Keratinocyte (primary cell): ENCODE measurements around the gene SKI. TPM values are rescaled to one million over a fixed set of nuclear protein-coding genes. Genes with fewer than 3 reads are reported as not detected.

Experiments
- DNase-seq: peaks from one replicate; pipeline ENCODE4 v3.0.0-alpha.2; 2011; ENCODE audit warnings: low read depth, missing footprints, low spot score
- FAIRE-seq: peaks from 2 replicates; lab custom pipeline; 2011; peaks lifted over from hg19 to GRCh38; lab: Jason Lieb, UNC
- H2AFZ ChIP-seq: 2 replicates; pipeline ENCODE4 v1.6.0; 2012; ENCODE audit warnings: low read length, control low read depth, inconsistent platforms; ENCODE audit not compliant: control insufficient read depth
- H3K27ac ChIP-seq: 2 replicates; pipeline ENCODE4 v1.5.1; 2011; ENCODE audit warnings: low read length; ENCODE audit not compliant: control insufficient read depth, insufficient read depth
- H3K27me3 ChIP-seq: 3 replicates; pipeline ENCODE4 v1.6.0; 2011; ENCODE audit warnings: low read length; ENCODE audit not compliant: control insufficient read depth, insufficient read depth; ENCODE audit errors: extremely low read depth
- H3K36me3 ChIP-seq, 2 experiments: 2 replicates in 1 of 2; 3 replicates in 1 of 2; pipeline ENCODE4 v1.5.1; 2011; ENCODE audit warnings: low read length in 2 of 2, mild to moderate bottlenecking in 1 of 2; ENCODE audit not compliant: control insufficient read depth in 2 of 2, insufficient read depth in 2 of 2; ENCODE audit errors: extremely low read depth in 1 of 2
- H3K4me1 ChIP-seq: 3 replicates; pipeline ENCODE4 v1.5.1; 2011; ENCODE audit warnings: low read length; ENCODE audit not compliant: control insufficient read depth, insufficient read depth; ENCODE audit errors: extremely low read depth
- H3K4me2 ChIP-seq: 3 replicates; pipeline ENCODE4 v1.6.0; 2011; ENCODE audit warnings: low read depth, low read length; ENCODE audit not compliant: control insufficient read depth, insufficient read depth; ENCODE audit errors: extremely low read depth
- H3K4me3 ChIP-seq, 3 experiments: fragments of 200-600 bp in 1 of 3; sonication (generic) in 1 of 3; 2 replicates in 2 of 3; 3 replicates in 1 of 3; pipeline ENCODE4 v1.5.1; 2011 to 2016; ENCODE audit warnings: low read length in 3 of 3, mild to moderate bottlenecking in 3 of 3, control low read depth in 2 of 3, inconsistent platforms in 1 of 3, low read depth in 1 of 3, mixed read lengths in 1 of 3, mixed run types in 1 of 3, moderate library complexity in 1 of 3; ENCODE audit not compliant: control insufficient read depth in 2 of 3, insufficient read depth in 2 of 3; ENCODE audit errors: extremely low read depth in 1 of 3
- H3K79me2 ChIP-seq: 2 replicates; pipeline ENCODE4 v1.6.0; 2012; ENCODE audit warnings: low read length; ENCODE audit not compliant: control insufficient read depth, insufficient read depth
- H3K9ac ChIP-seq: 3 replicates; pipeline ENCODE4 v1.6.0; 2011; ENCODE audit warnings: low read length; ENCODE audit not compliant: control insufficient read depth, insufficient read depth; ENCODE audit errors: extremely low read depth
- H3K9me1 ChIP-seq: 3 replicates; pipeline ENCODE4 v1.6.0; 2011; ENCODE audit warnings: low read length; ENCODE audit not compliant: control insufficient read depth, insufficient read depth; ENCODE audit errors: extremely low read depth
- H3K9me3 ChIP-seq: 2 replicates; pipeline ENCODE4 v1.5.1; 2012; ENCODE audit warnings: low read depth, low read length; ENCODE audit not compliant: control insufficient read depth
- H4K20me1 ChIP-seq: 3 replicates; pipeline ENCODE4 v1.6.0; 2011; ENCODE audit warnings: low read length; ENCODE audit not compliant: control insufficient read depth, insufficient read depth; ENCODE audit errors: extremely low read depth
- CTCF ChIP-seq, 3 experiments: IDR thresholded peaks in 1 of 3; conservative IDR thresholded peaks in 1 of 3; optimal IDR thresholded peaks in 1 of 3; 2 replicates in 2 of 3; 3 replicates in 1 of 3; pipeline versions ENCODE3 to v1.5.1; 2011; ENCODE audit warnings: low read length in 3 of 3, mild to moderate bottlenecking in 3 of 3, moderate library complexity in 2 of 3, control low read depth in 1 of 3, inconsistent platforms in 1 of 3; ENCODE audit not compliant: insufficient read depth in 2 of 3; ENCODE audit errors: extremely low read depth in 1 of 3
- EZH2 ChIP-seq: IDR thresholded peaks from one replicate; pipeline ENCODE4 v1.6.1; 2012; ENCODE audit warnings: inconsistent platforms, mild to moderate bottlenecking, low read length, moderate library complexity
- dilution Hi-C: fragments of 300-500 bp; cut with MboI; formaldehyde crosslinking; loops from one replicate; pipeline ENCODE4 v1.7.0; 2020; ENCODE audit warnings: low sequenced_read_pairs; ENCODE audit not compliant: extremely low pct_ligation_motif_present
- polyA plus RNA-seq, 5 experiments: library from polyadenylated mRNA; depleted of rRNA in 3 of 5; stranded (reverse) in 3 of 5; stranded (forward) in 1 of 5; unstranded in 1 of 5; fragments of >200 nt; gene quantifications; 1 replicate in 1 of 5; 2 replicates in 3 of 5; 3 replicates in 1 of 5; pipeline versions ENCODE4 v1.2.1 to v1.2.3, GENCODE V29; 2011 to 2012; ENCODE audit warnings: missing spikeins in 2 of 5, low read depth in 1 of 5, low replicate concordance in 1 of 5

SKI gene
- polyA plus RNA-seq, 1 donor (not counting 4 experiments of a cell fraction or from before 2014, with no cell fraction given), result 4.8 TPM

- DNase-seq (no peak), FAIRE-seq (no peak)
- H3K36me3 ChIP-seq, result peaks cover 0 to 2% of the 10 kb centered on the region in 2 experiments
- no peaks in the 10 kb centered on the region for H3K4me1 ChIP-seq
- H3K9me3 ChIP-seq, result no peaks in the 10 kb centered on the region
- no peaks in the 10 kb centered on the region for H3K27me3 ChIP-seq
- TF ChIP-seq CTCF (optimal IDR thresholded peaks at IDR 0.05 in 1 of 3, IDR thresholded peaks at IDR 0.05 in 1 of 3, conservative IDR thresholded peaks at IDR 0.05 in 1 of 3; ENCODE audit: extremely low read depth in 1 of 3, insufficient read depth in 2 of 3, low read length in 3 of 3) (no peak), EZH2 (no peak)
- dilution Hi-C loops, result no loop called here
- H3K4me3 ChIP-seq, result no peak overlapping the region
- H3K9ac ChIP-seq, result no peak overlapping the region
- H4K20me1 ChIP-seq, result peaks cover 47% of the 10 kb centered on the region
- H3K4me2 ChIP-seq, result no peak overlapping the region
- peaks cover 97% of the 10 kb centered on the region for H3K79me2 ChIP-seq
- H3K9me1 ChIP-seq, result peaks cover 4% of the 10 kb centered on the region
- no peak overlapping the region for H2AFZ ChIP-seq
- no peak overlapping the region for H3K27ac ChIP-seq
Measured at GRCh38 chr1:2269193-2269921, 41.2 kb downstream of the SKI start.

- Histone ChIP-seq H3K79me2 (peaks cover 97% of the 10 kb centered on the region), H3K9me3 (no peaks in the 10 kb centered on the region), H2AFZ (no peak overlapping the region), H3K27me3 (no peaks in the 10 kb centered on the region), H3K4me1 (no peaks in the 10 kb centered on the region), H3K9ac (no peak overlapping the region), H3K27ac (no peak overlapping the region), H3K36me3 (peaks cover 0 to 2% of the 10 kb centered on the region in 2 experiments), H3K4me3 (no peak overlapping the region), H4K20me1 (peaks cover 45% of the 10 kb centered on the region), H3K4me2 (no peak overlapping the region), H3K9me1 (peaks cover 4% of the 10 kb centered on the region)
- FAIRE-seq (no peak), DNase-seq (no peak)
- TF ChIP-seq EZH2 (no peak), CTCF (optimal IDR thresholded peaks at IDR 0.05 in 1 of 3, IDR thresholded peaks at IDR 0.05 in 1 of 3, conservative IDR thresholded peaks at IDR 0.05 in 1 of 3; ENCODE audit: extremely low read depth in 1 of 3, insufficient read depth in 2 of 3, low read length in 3 of 3) (no peak)
- dilution Hi-C loops, result loop anchor here (10.0 kb wide), 1 partner anchor 75 kb away; the partner anchor contains the start of gene FAAP20
Measured at GRCh38 chr1:2269922-2270259, 41.8 kb downstream of the SKI start.
